Left lung (tissue), 14 donors: ENCODE measurements around the gene TCHH. TPM values are rescaled to one million over a fixed set of nuclear protein-coding genes. Genes with fewer than 3 reads are reported as not detected.
A peak's percentile ranks its signal among the peaks of the same experiment; 100 is the strongest.

Experiments used
- ATAC-seq: fragments of 200-7000 bp; cut with Tn5 transposase; one replicate; pipeline ENCODE4 v1.9.1; 2020; ENCODE audit warnings: moderate library complexity
- DNase-seq, 4 donors: peaks; one replicate each; pipeline ENCODE4 v3.0.0-alpha.2; 2013 to 2020
- H3K27ac ChIP-seq, 2 donors: fragments of 200-600 bp; sonication (generic) in 1 of 2; one replicate each; pipeline versions ENCODE4 v1.5.0 to v1.8.0; 2020 to 2021
- H3K27me3 ChIP-seq, 2 donors: fragments of 200-600 bp; sonication (generic) in 1 of 2; one replicate each; pipeline versions ENCODE4 v1.5.0 to v1.8.0; 2020 to 2021
- H3K36me3 ChIP-seq, 2 donors: fragments of 200-600 bp; sonication (generic) in 1 of 2; one replicate each; pipeline versions ENCODE4 v1.5.0 to v1.8.0; 2020 to 2021
- H3K4me1 ChIP-seq, 2 donors: fragments of 200-600 bp; one replicate each; pipeline ENCODE4 v1.8.0; 2021
- H3K4me3 ChIP-seq, 2 donors: fragments of 200-600 bp; sonication (generic) in 1 of 2; one replicate each; pipeline versions ENCODE4 v1.5.0 to v1.8.0; 2020 to 2021; ENCODE audit warnings: mild to moderate bottlenecking in 1 of 2
- H3K9me3 ChIP-seq, 2 donors: fragments of 200-600 bp; sonication (generic) in 1 of 2; one replicate each; pipeline versions ENCODE4 v1.5.0 to v1.8.0; 2020 to 2021
- CTCF ChIP-seq, 2 donors: fragments of 200-600 bp; sonication (generic) in 1 of 2; IDR thresholded peaks; one replicate each; pipeline versions ENCODE4 v1.5.0 to v1.8.0; 2021; ENCODE audit warnings: antibody characterized with exemption in 2 of 2
- intact Hi-C, 2 donors: fragments of 100-400 bp; cut with DNase I; formaldehyde crosslinking; loops; one replicate each; pipeline versions ENCODE4 v1.11.2 to v1.14.2; 2022
- long read RNA-seq, 12 donors: library from polyadenylated mRNA in 2 of 12; unstranded in 2 of 12; transcript quantifications; one replicate each; pipeline ENCODE4 v2.0.0 and lab custom pipeline, GENCODE V29; 2019 to 2026
- polyA plus RNA-seq, 6 donors: library from polyadenylated mRNA; unstranded; fragments of 120-200 nt; gene quantifications; one replicate each; pipeline ENCODE4 v1.2.1, GENCODE V29; 2013; ENCODE audit not compliant: insufficient read length in 6 of 6
- total RNA-seq, 2 donors: library from RNA; stranded (reverse); fragmentation: NEBNext Ultra II Directional; extraction: Animal tissue kit (Norgen Biotek cat#: 25700); gene quantifications; one replicate each; pipeline ENCODE4 v1.2.1, GENCODE V29; 2021
- donor health status: DM: no; HTN: yes; CAD: no.
- donor health status: DM: no; HTN: no; CAD: no.

The TCHH gene
- total RNA-seq (under 1 TPM; 0.03 to 0.16 TPM), polyA plus RNA-seq (under 1 TPM; 0.07 to 0.14 (median 0.08) TPM)
- long read RNA-seq, donor 1 = 0 reads
- long read RNA-seq, donor 2 = 0 reads
- long read RNA-seq, donor 3 = 0 reads
- long read RNA-seq, donor 4 = 0 reads
- long read RNA-seq, donor 5 = 0 reads
- long read RNA-seq, donor 6 = 0 reads
- long read RNA-seq, donor 7 = 0 reads
- long read RNA-seq, donor 8 = 0 reads
- long read RNA-seq, donor 9 = 0 reads
- long read RNA-seq, donor 10 = 0 reads
- long read RNA-seq, donor 11 = 0 reads
- long read RNA-seq, donor 12 = 0 reads

DNA sequence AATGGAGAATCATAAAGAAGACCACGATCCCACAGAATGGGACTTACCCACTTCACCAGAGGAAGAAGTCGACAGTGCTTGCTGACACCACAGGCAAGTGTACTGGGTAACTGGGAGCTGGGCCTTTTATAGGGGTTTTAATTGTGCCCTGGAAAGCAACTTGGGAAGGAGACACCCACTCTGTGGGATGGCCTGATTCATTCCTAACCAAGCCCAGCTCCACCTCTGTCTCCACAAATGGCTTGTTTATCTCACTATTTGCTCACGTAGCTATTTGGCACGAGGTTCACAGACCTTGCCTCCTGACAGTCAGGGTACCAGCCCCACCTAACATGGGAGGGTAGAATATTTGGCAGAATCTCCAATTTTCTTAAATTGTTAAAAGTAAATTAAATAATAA, at the start of gene TCHH:
TCHH (minus strand) TSS at position 101 of the 400 bp plus-strand sequence. CDS start 1,364 bp downstream, outside the sequence.
- Histone ChIP-seq H3K27ac (no peak within 1 kb of the TSS), H3K4me1 (peaks cover 19 to 26% of the 10 kb centered on the region in 2 donors), H3K27me3 (peaks cover 58 to 99% of the 10 kb centered on the region in 2 donors), H3K36me3 (no peaks in the 10 kb centered on the region), H3K9me3 (no peaks in the 10 kb centered on the region), H3K4me3 (no peak within 1 kb of the TSS)
- intact Hi-C loops = no loop called here
- TF ChIP-seq CTCF (IDR thresholded peaks at IDR 0.05) = no peak
- ATAC-seq (no peak), DNase-seq (no peak)

DNA sequence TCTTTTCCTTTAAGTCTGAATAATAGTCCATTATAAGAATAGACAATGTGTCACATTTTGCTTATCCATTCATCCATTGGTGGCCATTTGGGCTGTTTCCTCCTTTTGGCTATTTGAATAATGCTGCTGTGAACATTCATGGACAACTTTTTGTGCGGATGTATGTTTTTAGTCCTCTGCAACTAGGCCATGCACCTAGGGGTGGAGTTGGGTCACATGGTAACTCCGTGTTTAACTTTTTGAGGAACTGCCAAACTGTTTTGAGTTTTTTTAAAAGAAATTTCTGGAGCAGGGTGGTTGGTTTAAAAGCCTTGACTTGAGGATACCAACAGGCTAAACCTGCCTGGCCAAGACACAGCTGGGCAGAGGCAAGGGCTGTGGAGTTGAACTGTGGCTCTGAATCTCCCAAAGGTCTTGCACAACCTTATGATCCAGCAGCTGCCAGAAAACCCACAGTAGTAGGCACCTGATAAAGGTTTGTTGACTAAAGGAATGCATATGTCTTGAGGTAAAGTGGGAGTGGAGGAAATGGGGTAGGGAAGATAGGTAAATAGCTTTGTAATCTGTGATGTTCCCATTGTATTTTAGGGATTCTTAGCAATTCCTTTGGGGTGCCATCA, 49.4 kb upstream of the TCHH start:
- no peak overlapping the region for H3K4me3 ChIP-seq
- no peak overlapping the region for H3K27ac ChIP-seq
- DNase-seq = no peak
- peaks cover 0 to 29% of the 10 kb centered on the region in 2 donors for H3K4me1 ChIP-seq
- intact Hi-C loops = no loop called here
- no peak for TF ChIP-seq CTCF (IDR thresholded peaks at IDR 0.05)
- no peak for ATAC-seq
- H3K36me3 ChIP-seq = no peaks in the 10 kb centered on the region
- no peaks in the 10 kb centered on the region for H3K27me3 ChIP-seq
- H3K9me3 ChIP-seq = no peaks in the 10 kb centered on the region

- Histone ChIP-seq H3K27me3 (no peaks in the 10 kb centered on the region), H3K27ac (no peak overlapping the region), H3K36me3 (no peaks in the 10 kb centered on the region), H3K4me1 (peaks cover 0 to 12% of the 10 kb centered on the region in 2 donors), H3K9me3 (no peaks in the 10 kb centered on the region), H3K4me3 (no peak overlapping the region)
- peak; percentile 72 for ATAC-seq
- TF ChIP-seq CTCF (IDR thresholded peaks at IDR 0.05) = no peak
- DNase-seq = no peak
- intact Hi-C loops = no loop called here
Measured at GRCh38 chr1:152162792-152163463, 47.7 kb upstream of the TCHH start.

- H3K9me3 ChIP-seq = no peaks in the 10 kb centered on the region
- H3K27me3 ChIP-seq = no peaks in the 10 kb centered on the region
- ATAC-seq = peak; percentile 34
- no peak overlapping the region for H3K4me3 ChIP-seq
- DNase-seq = no peak
- no peak for TF ChIP-seq CTCF (IDR thresholded peaks at IDR 0.05)
- intact Hi-C loops = no loop called here
- no peaks in the 10 kb centered on the region for H3K36me3 ChIP-seq
- peak overlapping the region in 1 of 2 donors; percentile 28 for H3K27ac ChIP-seq
- H3K4me1 ChIP-seq = peaks cover 0 to 3% of the 10 kb centered on the region in 2 donors
Measured at GRCh38 chr1:152160576-152160975, 45.3 kb upstream of the TCHH start.

DNA sequence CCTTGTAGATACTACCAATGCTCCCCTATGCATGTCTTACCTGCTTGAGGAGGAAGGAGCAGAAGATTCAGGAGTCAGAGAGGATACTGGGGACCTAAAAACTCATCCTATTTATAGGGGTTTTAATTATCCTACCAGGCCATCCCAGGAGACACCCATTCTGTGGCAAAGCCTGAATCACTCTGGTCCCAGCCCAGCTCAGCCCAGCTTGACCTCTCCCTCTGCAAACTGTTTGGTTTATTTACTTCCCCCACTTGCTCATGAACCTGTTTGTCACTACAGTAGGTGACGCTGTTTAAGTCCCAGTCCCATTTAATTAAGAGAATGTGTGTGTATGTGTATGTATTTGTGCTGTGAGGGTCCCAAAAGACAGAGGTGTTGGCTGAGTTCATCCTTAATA, 43.9 kb upstream of the TCHH start, which contains the start of gene RPTN:
RPTN (minus strand) TSS at position 85 of the 400 bp plus-strand sequence. CDS start 1,339 bp downstream, outside the sequence.
- intact Hi-C loops = no loop called here

More for the DNA sequence above, 43.9 kb upstream of the TCHH start, which contains the start of gene RPTN:
- H3K9me3 ChIP-seq = no peaks in the 10 kb centered on the region
- DNase-seq (no peak), ATAC-seq (no peak)
- no peaks in the 10 kb centered on the region for H3K4me1 ChIP-seq
- H3K36me3 ChIP-seq = no peaks in the 10 kb centered on the region
- no peak for TF ChIP-seq CTCF (IDR thresholded peaks at IDR 0.05)
- no peaks in the 10 kb centered on the region for H3K27me3 ChIP-seq
- H3K27ac ChIP-seq = no peak within 1 kb of the TSS
- no peak within 1 kb of the TSS for H3K4me3 ChIP-seq
